GM23338 (cell line): ENCODE data around the gene ADAMTS10.

Source experiments
- POLR2AphosphoS5 ChIP-seq: IDR thresholded peaks from 2 replicates; pipeline ENCODE4 v1.6.1; 2016; ENCODE audit warnings: antibody characterized with exemption, low read depth
- TF ChIP-seq, protein P1 (sequence below), 2 experiments: fragments of 200-600 bp in 1 of 2; sonication (generic) in 1 of 2; conservative IDR thresholded peaks; 2 replicates each; pipeline versions ENCODE4 v1.5.1 to v1.6.1; 2016 to 2017; ENCODE audit warnings: antibody characterized with exemption in 2 of 2, low read depth in 2 of 2, mild to moderate bottlenecking in 2 of 2, moderate library complexity in 1 of 2

DNA sequence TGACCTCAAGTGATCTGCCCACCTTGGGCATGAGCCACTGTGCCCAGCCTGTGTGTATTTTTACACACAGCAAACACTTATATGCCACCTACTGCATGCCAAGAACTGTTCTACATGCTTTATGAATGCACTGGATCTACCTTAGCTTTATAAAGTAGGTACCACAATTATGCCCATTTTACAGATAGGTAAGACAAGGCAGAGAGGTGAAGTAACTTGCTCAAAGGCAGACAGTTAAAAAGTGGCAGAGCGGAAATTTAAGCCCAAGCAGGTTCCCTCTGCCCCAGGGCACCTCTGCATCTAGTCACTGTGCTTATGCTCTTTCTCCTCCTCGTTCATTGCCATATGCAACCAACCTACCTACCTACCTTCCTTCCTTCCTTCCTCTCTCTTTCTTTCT, 10.5 kb downstream of the ADAMTS10 start:
- TF ChIP-seq, protein P1, sequence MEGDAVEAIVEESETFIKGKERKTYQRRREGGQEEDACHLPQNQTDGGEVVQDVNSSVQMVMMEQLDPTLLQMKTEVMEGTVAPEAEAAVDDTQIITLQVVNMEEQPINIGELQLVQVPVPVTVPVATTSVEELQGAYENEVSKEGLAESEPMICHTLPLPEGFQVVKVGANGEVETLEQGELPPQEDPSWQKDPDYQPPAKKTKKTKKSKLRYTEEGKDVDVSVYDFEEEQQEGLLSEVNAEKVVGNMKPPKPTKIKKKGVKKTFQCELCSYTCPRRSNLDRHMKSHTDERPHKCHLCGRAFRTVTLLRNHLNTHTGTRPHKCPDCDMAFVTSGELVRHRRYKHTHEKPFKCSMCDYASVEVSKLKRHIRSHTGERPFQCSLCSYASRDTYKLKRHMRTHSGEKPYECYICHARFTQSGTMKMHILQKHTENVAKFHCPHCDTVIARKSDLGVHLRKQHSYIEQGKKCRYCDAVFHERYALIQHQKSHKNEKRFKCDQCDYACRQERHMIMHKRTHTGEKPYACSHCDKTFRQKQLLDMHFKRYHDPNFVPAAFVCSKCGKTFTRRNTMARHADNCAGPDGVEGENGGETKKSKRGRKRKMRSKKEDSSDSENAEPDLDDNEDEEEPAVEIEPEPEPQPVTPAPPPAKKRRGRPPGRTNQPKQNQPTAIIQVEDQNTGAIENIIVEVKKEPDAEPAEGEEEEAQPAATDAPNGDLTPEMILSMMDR (conservative IDR thresholded peaks at IDR 0.05; ENCODE audit: low read depth in 2 of 2) = no peak
- TF ChIP-seq POLR2AphosphoS5 = no peak
